LNCAP (cell line): ENCODE data around the gene HDAC9.

ENCODE experiments used
- TF ChIP-seq, protein P1 (sequence below): fragments of 450-650 bp; IDR thresholded peaks from 2 replicates; pipeline ENCODE4 v1.5.1; 2017; ENCODE audit warnings: mild to moderate bottlenecking

Gene HDAC9

DNA sequence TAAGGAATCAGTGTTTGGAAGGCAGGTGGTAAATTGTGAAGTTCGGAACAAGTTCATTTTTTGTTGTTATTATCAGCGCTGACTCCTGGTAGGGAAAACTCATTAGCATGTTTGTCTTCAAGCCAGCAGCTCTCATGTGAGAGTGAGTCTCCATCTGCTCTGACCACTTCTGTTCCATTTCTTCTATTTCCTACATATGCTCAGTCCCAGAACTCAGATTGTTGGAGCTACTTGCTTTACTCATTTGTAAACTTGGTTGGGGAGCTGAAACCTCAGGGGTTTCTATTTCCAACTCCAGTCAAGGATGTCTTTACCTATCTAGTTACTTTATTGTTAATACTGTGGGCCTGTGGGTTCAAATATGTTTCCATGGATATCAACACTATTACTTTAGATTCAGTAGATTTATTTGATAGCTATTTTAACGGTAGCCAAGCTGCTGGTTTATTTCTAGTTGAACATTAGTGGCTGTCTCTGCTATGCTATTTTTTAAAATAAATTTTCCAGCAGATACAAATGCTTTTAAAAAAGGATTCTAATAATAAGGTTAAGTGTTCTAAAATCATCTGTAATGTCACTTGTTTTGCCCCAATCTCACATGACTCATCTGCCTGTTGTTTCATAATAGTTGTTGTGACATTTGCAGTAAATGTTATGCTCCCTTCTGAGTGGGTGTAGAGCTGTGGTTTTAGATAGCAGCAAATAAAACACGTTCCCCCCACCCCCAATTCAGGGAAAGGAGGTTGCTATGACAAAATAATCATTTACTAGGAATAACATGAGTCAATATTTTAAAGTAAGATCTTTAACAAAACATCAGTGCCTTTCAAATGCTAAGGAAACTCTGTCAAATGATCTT is 143.3 kb downstream of the HDAC9 start:
- TF ChIP-seq, protein P1, sequence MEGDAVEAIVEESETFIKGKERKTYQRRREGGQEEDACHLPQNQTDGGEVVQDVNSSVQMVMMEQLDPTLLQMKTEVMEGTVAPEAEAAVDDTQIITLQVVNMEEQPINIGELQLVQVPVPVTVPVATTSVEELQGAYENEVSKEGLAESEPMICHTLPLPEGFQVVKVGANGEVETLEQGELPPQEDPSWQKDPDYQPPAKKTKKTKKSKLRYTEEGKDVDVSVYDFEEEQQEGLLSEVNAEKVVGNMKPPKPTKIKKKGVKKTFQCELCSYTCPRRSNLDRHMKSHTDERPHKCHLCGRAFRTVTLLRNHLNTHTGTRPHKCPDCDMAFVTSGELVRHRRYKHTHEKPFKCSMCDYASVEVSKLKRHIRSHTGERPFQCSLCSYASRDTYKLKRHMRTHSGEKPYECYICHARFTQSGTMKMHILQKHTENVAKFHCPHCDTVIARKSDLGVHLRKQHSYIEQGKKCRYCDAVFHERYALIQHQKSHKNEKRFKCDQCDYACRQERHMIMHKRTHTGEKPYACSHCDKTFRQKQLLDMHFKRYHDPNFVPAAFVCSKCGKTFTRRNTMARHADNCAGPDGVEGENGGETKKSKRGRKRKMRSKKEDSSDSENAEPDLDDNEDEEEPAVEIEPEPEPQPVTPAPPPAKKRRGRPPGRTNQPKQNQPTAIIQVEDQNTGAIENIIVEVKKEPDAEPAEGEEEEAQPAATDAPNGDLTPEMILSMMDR = no peak

DNA sequence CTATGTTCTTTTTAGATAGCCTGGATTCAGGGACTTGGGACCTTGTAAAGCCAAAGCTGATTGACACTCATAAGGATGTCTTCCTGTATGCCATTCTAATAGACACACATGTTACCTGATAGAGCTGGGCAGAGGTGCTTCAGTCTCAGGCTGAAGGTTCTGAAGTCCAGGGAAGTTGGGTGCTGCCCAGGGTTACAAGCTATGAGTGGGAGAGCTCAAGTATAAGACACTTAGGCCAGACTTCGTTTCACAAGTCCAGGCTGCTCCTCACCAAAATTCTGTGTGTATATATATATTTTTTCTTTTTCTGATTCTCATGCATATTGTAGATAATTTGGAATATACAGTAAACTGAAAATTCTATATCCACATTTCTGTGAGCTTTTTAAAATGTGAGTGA is 144.2 kb downstream of the HDAC9 start:
- TF ChIP-seq, protein P1 = no peak

DNA sequence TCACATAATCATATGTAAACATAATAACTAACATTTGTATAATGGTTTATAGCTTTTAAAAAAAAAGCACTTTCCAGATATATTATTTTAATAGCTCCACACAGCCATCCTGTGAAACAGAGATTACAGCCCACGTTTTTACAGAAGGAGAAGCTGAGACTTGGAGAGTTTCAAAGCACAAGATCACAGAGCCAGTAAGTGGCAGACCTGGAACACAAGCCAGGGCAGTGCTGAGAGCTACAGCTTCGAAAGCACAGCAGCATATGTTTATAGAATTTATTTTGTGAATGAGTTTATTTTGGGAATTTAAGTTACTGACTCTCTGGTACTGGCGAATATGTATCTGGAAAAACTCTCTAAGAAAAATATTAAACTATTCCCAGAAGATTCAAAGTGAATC is 149.4 kb downstream of the HDAC9 start:
- TF ChIP-seq, protein P1 = no peak

DNA sequence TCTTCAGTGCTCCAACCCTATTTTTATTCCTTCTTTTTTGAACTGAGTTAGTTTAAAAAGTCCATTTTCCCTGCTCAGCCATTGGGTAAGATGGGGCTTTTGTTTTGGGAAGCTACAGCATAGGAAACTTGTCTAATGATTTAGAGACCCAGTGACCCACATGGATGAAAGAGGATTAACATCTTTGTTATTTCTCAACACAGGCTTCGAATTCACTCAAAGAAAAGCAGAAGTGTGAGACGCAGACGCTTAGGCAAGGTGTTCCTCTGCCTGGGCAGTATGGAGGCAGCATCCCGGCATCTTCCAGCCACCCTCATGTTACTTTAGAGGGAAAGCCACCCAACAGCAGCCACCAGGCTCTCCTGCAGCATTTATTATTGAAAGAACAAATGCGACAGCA is 152.0 kb downstream of the HDAC9 start:
- TF ChIP-seq, protein P1 = no peak

DNA sequence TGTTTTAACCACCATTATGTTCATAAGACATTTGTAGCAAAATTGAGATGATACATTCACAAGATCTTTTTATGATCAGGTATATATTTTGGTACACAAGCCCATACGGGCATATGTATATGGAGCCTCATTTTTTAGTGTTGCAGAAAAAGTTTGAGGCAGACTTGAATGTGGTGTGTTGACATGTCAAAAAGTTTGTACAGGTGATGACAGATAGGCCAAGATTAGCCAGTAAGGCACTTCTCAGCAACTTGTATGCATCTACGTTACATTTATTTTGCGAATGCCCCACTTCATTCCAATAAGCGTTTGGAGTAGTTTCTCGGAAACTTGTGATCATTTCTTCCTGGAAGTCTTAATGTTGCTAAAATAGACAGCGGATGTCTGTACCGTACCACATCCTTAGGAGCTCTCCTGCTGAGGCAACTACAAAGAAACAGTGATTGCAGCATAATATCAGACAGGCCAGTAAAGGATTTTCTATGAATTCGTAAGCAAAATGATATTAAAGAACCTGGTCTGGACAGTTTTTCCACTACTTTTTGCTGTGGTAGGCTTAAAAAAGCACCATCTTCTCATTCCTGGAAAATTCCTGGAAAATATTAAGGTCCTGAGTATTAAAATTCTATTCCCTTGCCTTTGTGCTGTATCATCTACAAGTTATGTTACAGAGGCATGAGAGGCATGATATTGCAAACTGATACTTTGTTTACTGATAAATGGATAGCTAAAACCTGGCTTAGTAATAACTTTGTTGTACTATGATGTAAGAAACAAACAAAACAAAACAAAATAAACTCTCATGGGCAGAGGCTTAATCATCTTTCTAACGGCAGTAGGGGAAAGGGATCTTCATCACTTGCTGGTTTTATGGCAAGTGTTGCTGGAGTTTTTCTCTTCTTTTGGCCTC is 153.6 kb downstream of the HDAC9 start:
- TF ChIP-seq, protein P1 = no peak

DNA sequence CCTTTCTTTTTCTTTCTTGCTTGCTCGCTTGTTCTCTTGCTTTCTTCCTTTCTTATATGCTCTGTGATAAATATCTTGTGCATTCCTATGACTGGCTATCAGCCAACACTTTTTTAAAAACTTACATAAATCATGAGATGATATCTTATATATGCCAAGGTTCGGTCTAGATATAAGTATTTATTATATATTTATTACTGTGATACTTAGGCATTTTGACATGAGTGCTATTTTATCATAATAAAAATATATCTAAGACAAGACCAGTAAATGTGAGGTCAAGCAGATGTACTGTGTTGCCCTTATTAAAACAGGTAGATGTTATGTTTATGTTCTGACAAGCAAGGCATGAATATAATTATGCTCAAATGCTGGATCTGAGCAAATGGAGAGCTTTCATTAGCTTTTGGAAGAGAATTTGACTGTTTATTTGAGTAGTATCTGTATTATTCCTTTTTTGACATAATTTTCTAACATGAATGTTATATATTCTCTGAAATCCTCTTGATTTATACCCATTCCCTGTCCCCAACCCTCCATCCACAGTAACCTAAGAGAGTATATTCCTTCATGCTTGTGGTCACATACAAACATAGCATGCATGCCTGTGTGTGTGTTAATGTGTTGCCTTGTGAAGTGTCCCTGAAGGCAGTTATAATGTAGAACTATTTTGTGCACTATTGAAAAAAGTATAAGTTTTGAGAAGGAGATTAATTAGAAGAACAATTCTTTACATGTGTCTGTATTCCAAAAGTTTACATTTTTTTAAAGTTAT is 158.0 kb downstream of the HDAC9 start:
- TF ChIP-seq, protein P1 = no peak

DNA sequence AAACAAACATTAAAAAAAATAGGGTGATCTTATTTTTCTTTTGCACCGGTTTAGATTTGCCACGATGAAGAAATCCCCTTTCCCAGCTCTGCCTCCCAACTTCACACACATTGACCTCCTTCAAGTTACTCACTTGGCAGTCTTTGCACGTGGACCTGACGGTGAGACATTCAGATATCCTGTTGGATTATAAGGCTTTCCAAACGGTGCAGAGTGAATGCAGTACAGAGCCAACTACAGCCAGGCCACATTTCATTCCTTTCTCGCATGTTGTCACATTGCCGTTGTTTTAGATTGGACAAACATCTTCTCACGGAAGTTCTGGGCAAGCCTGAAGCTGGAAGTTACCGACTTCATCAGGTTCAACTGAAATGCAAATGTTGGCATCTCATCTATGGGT is 159.2 kb downstream of the HDAC9 start:
- TF ChIP-seq, protein P1 = no peak
